ELF-1 (cell line): ENCODE measurements around the gene TLCD1.
"Not testable (repeated sequence)": the region's sequence is repeated elsewhere in the genome, so short reads cannot be mapped to it uniquely, and the experiment has no call there.

Experiments
- DNase-seq: peaks from one replicate; pipeline ENCODE4 v3.0.0-alpha.2; 2016; ENCODE audit warnings: low read depth, low spot score

The TLCD1 gene

DNA sequence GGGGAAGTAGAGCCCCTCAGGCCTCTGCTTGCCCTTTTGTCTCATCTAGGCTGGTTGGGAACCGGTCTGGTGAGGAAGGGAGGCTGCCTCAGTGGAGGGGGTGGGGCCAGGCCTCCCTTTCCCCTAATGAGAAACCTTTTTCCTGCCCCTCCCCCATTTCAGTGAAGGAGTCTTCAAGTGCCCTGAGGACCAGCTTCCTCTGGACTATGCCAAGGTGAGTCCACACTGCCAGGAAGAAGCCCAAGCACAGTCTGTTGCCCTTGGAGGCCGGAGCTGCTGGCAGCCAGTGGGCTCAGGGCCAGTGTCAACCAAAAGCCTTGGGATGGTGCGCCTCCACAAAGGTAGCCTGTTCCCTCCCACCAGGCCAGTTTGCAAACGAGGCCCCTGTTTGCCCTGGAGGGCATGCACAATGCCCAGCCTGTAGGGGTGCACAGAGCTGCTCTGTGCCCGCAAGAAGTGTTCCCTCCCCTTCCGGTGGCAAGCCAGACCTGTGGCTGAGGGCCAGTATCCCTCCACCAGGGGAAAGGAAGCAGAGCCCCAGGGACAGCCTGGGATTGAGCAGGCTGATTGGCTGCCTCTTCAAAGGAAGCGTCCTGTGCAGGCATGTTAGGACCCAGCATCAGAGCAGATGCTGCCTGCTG, 21.1 kb upstream of the TLCD1 start:
- DNase-seq = peak; percentile 96

DNA sequence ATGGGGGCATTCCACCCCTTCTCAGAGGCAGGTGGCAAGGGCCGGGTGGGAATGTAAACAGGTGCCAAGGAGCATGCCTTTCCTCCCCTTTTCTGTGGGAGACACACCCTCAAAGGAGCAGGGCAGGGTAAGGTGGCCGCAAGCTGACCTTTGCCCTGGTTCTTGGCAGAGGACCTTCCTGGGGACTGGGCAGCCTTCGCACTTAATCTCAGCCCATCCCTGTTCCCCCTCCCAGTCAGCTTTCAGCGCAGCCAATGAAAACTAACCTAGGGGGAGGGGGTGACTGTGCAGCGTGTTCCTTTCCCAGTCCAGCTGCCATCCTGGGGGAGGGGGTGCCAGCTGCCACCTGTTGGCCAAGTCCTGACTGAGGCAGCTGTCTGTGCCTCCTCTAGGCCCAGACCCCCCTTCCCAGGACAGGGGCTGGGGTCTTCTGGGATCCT, 20.6 kb upstream of the TLCD1 start:
- DNase-seq = no peak

DNA sequence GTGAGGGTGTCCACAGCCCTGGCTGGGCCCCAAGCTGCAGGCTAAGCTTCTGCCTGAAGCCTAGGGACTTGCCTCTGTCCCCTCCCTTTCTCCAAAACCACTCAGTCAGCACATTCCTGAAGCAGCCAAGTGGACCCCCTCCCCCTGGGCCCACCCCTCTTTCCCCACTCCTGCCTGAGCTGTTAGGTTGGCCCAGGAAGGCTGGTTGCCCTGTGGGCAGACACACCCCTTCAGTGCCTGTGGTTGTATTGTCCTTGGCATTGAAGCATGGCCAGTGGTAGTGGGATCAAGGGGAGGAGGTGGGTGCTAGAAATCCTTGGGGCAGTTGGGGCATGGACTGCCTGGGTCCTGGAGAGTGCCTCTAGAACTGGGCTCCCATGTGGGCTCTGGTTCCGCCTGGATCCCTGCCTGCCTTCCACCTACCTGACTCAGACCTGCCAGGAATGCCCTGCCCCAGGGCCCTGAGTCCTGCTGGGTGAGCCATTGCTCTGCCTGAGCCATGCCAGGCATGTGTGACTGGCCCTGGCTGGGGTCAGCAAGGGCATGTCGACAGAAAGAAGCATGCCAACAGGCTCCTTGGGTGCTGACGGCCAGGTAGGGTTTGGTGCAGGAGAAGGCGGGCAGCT, 19.9 kb upstream of the TLCD1 start:
- DNase-seq = peak; percentile 80

DNA sequence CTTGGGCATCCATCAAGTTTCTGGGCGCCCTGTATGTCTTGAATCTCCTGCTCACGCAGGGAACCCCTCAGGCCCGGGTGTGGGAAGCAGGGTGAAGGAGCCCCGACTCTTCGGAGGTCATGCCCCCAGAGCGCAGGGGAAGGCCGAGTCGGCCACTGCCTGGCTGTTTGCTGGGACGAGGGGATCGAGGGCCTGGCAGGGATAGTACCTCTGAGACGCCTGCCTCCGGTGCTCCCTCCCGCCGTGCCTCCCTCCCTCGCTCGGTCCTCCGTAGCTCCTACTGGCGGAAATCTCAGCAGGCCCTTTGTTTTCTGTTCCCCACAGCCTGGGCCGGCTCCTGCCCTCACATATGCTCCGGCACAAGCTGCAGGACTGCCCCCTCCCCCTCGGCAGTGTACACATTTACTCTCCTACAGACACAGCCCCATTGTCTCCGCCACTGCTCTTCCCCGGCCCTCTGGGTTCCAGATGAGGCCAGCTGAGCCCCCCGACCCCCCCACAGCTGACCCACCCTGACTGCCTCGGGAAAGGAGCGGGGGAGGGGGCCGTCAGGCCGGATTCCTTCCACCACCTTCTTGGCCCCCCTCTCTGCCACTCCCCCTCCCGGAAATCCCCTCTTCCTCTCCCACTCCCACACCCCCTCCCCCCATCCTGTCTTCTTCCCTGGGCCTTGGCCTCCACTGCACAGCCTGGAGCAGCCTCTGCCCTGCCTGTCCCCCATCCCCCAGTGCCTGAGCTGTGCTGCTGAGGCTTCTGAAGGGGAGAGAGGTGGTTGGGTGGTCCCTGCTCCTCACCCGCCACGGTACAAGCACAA, 19.1 kb upstream of the TLCD1 start:
- DNase-seq = peak; percentile 90

DNA sequence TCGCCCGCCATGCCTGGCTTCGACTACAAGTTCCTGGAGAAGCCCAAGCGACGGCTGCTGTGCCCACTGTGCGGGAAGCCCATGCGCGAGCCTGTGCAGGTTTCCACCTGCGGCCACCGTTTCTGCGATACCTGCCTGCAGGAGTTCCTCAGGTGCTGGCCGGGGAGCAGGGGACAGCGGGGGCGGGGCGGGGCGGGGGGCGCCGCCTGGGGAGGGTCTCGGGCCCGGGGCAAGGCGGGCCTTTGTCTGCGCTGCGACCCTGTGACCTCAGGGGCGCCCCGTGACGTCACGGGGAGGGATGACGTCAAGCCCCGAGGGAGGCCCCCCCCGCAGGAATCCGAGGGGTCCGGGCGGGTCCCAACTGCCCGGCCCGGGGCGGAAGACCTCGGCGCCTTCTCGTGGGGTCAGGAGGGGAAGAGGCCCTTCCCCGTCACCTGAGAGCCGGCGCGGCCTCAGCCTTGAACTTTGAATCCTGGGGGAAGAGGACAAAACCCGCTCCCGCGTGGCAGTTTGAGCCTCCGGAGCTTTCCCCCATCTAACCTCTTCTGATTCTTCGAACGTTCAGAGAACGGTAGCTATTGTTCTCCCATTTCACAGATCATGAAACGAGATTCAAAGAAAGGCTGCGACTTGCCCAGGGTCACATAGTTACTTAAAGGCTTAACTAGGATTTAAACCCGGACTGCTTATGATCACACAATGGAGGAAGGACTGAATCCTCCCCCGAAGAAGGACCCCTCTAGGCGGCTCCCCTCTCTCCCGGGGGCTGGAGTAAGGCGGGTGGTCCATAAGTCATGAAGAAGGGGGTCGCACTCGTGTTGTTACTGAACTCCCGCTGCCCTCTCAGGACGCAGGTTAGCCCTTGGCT, 18.3 kb upstream of the TLCD1 start:
- DNase-seq = peak; percentile 94

DNA sequence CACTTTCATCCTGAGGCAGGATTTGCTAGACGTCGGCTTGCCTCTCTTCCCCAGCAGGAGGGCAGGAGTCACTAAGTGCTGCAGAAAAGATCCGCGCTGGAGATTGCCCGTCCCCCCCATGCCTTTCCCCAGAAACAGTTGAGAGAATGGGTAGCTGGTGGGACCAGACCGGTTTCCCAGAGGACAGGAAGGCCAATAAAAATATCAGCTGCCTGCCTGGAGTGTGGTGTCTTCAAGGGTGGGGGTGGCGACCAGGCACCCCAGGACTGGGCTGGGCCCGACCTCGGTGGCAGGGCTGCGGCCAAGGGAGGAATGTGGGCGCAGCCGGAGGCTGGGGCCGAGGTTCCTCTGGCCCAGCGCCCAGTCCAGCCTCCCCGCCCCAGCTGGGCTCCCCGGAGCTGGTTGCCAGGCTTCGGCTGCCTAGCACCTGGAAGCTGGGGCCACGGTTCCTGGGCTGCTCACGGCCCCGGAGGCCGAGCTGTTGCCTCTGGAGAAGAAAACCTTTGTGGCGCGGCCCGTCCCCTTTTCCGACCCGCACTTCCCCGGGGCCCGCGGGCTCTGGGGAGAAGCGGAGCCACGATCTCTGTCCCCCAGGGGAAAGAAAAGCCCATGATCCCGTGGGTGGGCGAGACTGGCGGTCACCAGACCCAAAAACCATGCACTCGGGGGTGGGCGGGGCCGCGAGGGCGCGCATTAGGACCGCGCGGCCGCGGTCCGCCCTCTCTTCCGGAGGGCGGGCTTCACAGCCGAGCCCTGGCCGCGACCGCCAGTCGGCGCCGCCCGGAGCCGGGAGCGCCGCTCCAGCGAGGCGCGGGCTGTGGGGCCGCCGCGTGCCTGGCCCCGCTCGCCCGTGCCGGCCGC, 17.4 kb upstream of the TLCD1 start, which contains the start of gene TRAF4:
TSS of gene TRAF4 (plus strand) at position 769 of the 861 bp plus-strand sequence. CDS start 102 bp downstream, outside the sequence.
- DNase-seq = peak; percentile 95

DNA sequence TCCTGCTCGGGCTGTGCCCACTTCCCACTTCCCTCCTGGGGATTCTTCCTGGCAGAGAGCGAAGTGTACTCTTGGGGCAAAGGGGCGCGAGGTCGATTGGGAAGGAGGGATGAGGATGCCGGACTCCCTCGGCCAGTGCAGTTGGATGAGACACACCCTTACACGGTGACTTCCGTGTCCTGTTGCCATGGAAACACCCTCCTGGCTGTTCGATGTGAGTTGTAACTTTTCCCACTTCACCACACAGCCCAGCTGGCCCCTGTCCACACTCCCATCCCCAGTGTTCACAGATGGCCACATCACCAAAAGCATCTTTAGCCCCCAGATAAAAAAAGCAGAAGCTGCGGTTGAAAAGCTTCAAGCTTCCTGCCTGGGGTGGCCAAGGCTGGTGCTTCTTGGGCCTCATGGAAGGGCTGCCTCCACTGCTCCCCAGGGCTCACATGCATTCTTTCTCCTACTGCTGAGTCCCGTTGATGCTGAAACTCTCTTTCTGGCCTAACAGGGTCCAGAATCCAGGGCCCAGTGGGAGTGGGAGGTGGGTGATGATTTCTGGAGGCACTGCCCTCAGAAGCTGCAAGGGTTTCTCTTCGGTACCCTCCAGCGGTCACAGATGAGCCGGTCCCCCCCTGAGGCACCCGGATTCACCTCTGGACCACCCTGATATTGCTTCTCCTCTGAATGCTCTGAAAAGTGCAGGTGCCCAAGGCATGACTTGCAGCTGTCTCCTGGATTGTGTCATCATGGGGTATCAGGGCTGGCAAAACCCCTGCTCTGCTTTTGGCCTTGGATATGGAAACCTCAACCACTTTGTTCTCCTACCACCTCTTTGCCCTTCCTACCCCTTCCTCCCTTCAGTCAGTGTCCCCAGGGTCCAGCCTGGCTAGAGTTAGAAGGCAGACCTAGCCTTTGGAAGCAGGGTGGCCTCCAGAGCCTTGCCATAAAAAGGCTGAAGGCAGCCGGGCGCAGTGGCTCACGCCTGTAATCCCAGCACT, 15.6 kb upstream of the TLCD1 start:
- DNase-seq = no peak

DNA sequence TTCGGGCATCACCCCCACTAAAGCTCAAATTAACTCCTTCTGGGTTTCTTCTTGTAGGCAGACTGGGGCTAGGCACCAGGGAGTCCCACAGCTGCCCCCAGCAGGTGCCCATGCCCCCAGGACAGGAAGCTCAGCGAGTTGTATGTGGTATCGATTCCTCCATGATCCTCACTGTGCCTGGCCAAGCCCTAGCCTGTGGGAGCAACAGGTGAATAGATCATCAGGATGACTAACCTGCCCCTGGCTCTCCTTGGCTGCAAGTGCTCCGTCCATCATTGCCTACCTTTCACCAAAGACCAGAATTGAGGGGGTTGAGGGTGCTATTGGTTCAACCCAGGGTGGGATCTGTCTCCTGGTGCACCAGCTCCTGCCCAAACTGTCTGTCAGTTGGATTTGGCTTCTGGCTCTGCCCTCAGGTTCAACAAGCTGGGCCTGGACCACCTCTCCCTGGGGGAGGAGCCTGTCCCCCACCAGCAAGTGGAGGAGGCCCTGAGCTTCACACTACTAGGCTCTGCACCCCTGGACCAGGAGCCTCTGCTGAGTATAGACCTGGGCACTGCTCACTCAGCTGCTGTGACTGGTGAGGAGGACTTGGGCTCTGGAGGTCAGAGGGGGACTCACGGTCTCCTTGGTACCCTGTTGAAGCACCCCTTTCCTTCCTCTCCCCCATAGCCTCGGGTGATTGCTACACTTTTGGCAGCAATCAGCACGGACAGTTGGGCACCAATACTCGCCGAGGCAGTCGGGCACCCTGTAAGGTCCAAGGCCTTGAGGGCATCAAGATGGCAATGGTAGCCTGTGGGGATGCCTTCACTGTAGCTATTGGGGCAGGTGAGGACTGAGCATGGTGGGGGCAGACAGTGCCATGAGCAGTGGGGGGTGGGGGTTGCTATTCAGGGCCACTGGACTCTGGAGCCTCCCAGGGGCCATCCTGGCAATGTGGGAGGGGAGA, 14.6 kb upstream of the TLCD1 start:
- DNase-seq = no peak

DNA sequence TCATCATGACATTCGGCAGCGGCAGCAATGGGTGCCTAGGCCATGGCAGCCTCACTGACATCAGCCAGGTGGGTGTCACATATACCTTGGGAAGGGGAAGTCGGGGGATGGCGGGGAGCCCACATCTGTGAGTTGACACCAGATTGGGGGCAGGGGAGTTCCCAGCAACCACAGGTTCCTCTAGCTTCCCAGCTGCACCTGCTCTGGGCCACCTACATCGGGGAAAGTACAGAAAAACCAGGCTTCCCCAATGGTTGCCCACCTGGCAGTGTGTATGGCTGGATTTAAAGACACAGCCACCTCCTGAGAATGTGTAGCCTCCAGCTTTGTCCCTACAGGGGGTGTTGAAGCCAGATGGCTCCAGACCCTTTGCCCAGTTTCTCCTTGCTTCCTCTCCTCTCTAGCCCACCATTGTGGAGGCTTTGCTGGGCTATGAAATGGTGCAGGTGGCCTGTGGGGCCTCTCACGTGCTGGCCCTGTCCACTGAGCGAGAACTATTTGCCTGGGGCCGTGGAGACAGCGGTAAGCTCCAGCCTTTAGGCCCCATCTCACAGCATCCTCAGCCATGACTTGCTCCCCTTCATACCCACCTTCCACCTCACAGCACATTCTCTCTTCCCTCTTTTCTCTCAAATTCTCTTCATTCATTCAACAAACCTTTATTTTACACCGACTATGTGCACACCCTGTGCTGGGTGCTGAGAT, 12.8 kb upstream of the TLCD1 start:
- no peak for DNase-seq

DNA sequence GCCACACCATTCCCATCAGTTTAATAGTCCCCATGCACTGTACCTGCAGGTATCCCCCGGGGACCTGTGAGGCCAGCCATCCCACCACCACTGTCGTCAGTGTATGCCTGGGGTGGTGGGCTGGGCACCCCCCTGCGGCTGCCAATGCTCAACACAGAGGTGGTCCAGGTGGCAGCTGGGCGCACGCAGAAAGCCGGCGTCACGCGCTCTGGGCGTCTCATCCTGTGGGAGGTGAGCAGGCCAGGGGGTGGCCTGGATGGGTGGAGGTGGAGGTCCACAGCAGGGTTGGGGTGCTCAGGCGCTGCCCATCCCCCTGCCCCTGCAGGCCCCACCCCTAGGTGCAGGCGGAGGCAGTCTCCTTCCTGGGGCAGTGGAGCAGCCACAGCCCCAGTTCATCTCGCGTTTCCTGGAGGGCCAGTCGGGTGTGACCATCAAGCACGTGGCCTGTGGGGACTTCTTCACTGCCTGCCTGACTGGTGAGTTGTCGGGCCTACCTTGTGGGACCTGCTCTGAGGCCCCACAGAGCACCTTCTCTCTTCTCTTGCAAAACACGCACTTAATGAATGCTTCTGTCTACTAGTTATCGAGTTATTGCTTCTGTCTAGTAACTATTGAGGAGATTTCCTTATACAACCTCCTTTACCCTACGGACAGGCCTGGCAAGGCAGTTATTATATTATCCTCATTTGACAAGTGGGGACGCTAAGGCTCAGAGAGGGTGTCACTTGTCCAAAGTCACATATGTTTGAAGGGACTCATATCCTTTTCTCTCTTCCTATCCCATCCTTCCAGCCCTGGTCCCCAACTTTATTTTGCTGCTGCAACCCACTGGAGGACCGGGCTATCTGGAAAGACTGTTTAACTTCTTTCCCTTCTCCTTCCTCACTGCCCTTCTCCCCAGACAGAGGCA, 12.0 kb upstream of the TLCD1 start:
- no peak for DNase-seq

DNA sequence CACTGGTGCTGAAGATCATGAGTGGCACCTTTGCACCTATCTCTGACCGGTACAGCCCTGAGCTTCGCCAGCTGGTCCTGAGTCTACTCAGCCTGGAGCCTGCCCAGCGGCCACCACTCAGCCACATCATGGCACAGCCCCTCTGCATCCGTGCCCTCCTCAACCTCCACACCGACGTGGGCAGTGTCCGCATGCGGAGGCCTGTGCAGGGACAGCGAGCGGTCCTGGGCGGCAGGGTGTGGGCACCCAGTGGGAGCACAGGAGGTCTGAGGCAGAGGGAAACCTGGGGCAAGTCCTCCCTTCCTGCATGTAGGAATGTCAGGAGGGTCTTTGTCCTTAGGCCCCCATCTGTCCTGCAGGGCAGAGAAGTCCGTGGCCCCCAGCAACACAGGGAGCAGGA, 11.3 kb upstream of the TLCD1 start:
- DNase-seq = no peak

DNA sequence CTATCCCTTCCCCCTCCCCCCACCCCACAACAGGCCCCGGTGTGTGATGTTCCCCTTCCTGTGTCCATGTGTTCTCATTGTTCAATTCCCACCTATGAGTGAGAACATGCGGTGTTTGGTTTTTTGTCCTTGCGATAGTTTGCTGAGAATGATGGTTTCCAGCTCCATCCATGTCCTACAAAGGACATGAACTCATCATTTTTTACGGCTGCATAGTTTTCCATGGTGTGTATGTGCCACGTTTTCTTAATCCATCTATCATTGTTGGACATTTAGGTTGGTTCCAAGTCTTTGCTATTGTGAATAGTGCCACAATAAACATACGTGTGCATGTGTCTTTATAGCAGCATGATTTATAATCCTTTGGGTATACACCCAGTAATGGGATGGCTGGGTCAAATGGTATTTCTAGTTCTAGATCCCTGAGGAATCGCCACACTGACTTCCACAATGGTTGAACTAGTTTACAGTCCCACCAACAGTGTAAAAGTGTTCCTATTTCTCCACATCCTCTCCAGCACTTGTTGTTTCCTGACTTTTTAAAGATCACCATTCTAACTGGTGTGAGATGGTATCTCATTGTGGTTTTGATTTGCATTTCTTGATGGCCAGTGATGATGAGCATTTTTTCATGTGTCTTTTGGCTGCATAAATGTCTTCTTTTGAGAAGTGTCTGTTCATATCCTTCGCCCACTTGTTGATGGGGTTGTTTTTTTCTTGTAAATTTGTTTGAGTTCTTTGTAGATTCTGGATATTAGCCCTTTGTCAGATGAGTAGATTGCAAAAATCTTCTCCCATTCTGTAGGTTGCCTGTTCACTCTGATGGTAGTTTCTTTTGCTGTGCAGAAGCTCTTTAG, 10.1 kb upstream of the TLCD1 start:
- not testable (repeated sequence) for DNase-seq

DNA sequence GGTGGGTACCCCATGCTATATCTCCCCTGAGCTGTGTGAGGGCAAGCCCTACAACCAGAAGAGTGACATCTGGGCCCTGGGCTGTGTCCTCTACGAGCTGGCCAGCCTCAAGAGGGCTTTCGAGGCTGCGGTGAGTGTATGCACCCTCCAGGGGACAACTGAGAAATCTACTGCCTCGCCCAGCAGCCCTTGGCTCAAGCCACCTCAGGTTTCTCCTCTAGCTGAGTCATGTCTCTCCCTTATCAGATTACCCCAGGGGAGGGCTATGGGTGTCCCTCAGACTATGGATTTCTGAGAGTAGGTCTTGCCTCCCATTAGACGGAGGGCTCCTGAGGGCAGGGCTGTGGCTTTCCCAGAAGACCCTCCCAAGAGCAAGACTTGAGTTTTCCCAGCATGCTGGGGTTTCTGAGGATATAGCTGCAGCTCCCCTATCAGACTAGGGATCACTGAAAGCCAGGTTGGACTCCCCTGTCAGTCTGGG, 9.2 kb upstream of the TLCD1 start:
- DNase-seq = peak; percentile 57

DNA sequence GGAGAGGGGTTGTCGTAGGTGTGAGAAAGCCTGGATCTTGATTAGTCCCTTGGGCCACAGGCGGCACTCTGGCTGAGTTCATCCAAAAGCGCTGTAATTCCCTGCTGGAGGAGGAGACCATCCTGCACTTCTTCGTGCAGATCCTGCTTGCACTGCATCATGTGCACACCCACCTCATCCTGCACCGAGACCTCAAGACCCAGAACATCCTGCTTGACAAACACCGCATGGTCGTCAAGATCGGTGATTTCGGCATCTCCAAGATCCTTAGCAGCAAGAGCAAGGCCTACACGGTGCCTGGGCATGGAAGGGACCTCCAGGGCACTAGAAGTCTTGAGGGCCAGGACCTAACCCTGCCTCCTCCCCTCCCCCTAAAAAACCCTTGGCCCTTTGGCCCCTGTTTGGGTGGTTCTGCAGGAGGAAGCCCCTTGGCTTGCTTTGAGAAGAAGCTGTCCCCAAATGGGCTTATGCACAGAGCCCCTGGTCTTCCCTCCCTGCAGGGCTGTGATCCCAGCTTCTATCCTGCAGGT, 8.7 kb upstream of the TLCD1 start:
- DNase-seq = no peak

DNA sequence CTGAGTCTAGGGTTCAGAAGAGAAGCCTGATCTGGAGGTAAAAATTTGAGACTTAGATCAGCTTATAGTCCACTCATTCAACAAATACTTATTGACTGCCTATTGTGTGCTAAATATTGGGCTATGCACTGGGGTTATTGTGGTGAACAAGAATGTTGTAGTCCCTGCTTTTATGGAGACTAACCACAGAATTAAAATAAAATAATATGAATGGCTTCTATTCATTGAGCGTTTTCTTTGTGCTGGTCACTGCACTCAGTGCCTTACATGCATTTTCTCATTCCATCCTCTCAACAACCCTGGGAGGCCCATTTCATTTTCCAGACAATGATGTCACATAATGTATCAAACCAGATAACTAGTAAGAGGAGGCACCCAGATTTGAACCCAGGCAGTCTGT, 7.3 kb upstream of the TLCD1 start:
- DNase-seq = no peak
